Trophoblast cell (in vitro differentiated cells and primary cell): ENCODE measurements around the gene ZNF441.

Source experiments
- DNase-seq, 2 donors: peaks; one replicate each; pipeline ENCODE4 v3.0.0-alpha.2; 2016
- H2AFZ ChIP-seq: 2 replicates; pipeline ENCODE4 v1.6.1; 2013; ENCODE audit warnings: low read length, moderate library complexity, mild to moderate bottlenecking; ENCODE audit not compliant: insufficient read depth, poor library complexity
- H2AK5ac ChIP-seq: 2 replicates; pipeline ENCODE4 v1.6.1; 2013; ENCODE audit warnings: mild to moderate bottlenecking, low read length
- H2BK120ac ChIP-seq: 2 replicates; pipeline ENCODE4 v1.6.1; 2013; ENCODE audit warnings: low read length, mild to moderate bottlenecking, moderate library complexity; ENCODE audit not compliant: insufficient read depth, poor library complexity
- H2BK12ac ChIP-seq: 2 replicates; pipeline ENCODE4 v1.6.1; 2013; ENCODE audit warnings: mild to moderate bottlenecking, low read length, moderate library complexity
- H2BK5ac ChIP-seq: 2 replicates; pipeline ENCODE4 v1.6.1; 2013; ENCODE audit warnings: low read length, low read depth, moderate library complexity, mild to moderate bottlenecking; ENCODE audit not compliant: poor library complexity
- H3K14ac ChIP-seq: 2 replicates; pipeline ENCODE4 v1.6.1; 2013; ENCODE audit warnings: mild to moderate bottlenecking, low read length
- H3K18ac ChIP-seq: 2 replicates; pipeline ENCODE4 v1.6.1; 2013; ENCODE audit warnings: mild to moderate bottlenecking, low read length
- H3K23ac ChIP-seq: 2 replicates; pipeline ENCODE4 v1.6.1; 2013; ENCODE audit warnings: low read length
- H3K27ac ChIP-seq: 2 replicates; pipeline ENCODE4 v1.5.1; 2013; ENCODE audit warnings: low read depth, mild to moderate bottlenecking, inconsistent platforms, low read length, moderate library complexity
- H3K27me3 ChIP-seq: 2 replicates; pipeline ENCODE4 v1.6.1; 2013; ENCODE audit warnings: inconsistent platforms, mild to moderate bottlenecking, low read length, moderate library complexity; ENCODE audit not compliant: insufficient read depth
- H3K36me3 ChIP-seq, 2 experiments: 1 replicate in 1 of 2; 2 replicates in 1 of 2; pipeline ENCODE4 v1.6.1; 2013; ENCODE audit warnings: low read length in 2 of 2, mild to moderate bottlenecking in 2 of 2, moderate library complexity in 1 of 2; ENCODE audit not compliant: insufficient read depth in 2 of 2, control insufficient read depth in 1 of 2
- H3K4ac ChIP-seq: 2 replicates; pipeline ENCODE4 v1.6.1; 2013; ENCODE audit warnings: low read depth, mild to moderate bottlenecking, low read length, moderate library complexity
- H3K4me1 ChIP-seq, 2 experiments: 1 replicate in 1 of 2; 2 replicates in 1 of 2; pipeline ENCODE4 v1.6.1; 2013; ENCODE audit warnings: low read length in 2 of 2, mild to moderate bottlenecking in 2 of 2, moderate library complexity in 1 of 2; ENCODE audit not compliant: insufficient read depth in 2 of 2, control insufficient read depth in 1 of 2
- H3K4me2 ChIP-seq: 2 replicates; pipeline ENCODE4 v1.6.1; 2013; ENCODE audit warnings: inconsistent platforms, mild to moderate bottlenecking, low read length, moderate library complexity
- H3K4me3 ChIP-seq: 2 replicates; pipeline ENCODE4 v1.5.1; 2013; ENCODE audit warnings: mild to moderate bottlenecking, low read depth, low read length, inconsistent platforms
- H3K79me1 ChIP-seq: one replicate; pipeline ENCODE4 v1.6.1; 2013; ENCODE audit warnings: low read length
- H3K79me2 ChIP-seq: 2 replicates; pipeline ENCODE4 v1.6.1; 2013; ENCODE audit warnings: low read length, mild to moderate bottlenecking; ENCODE audit not compliant: control insufficient read depth, insufficient read depth, poor library complexity
- H3K9ac ChIP-seq: 2 replicates; pipeline ENCODE4 v1.6.1; 2013; ENCODE audit warnings: mild to moderate bottlenecking, low read length
- H3K9me3 ChIP-seq: 2 replicates; pipeline ENCODE4 v1.6.1; 2013; ENCODE audit warnings: low read depth, mild to moderate bottlenecking, control low read depth, inconsistent platforms, low read length; ENCODE audit not compliant: insufficient read depth
- H4K12ac ChIP-seq: 2 replicates; pipeline ENCODE4 v1.6.1; 2013; ENCODE audit warnings: low read depth, mild to moderate bottlenecking, low read length, moderate library complexity
- H4K8ac ChIP-seq: 2 replicates; pipeline ENCODE4 v1.6.1; 2013; ENCODE audit warnings: low read depth, mild to moderate bottlenecking, low read length, moderate library complexity
- H4K91ac ChIP-seq: one replicate; pipeline ENCODE4 v1.6.1; 2013; ENCODE audit warnings: low read depth, mild to moderate bottlenecking, low read length, moderate library complexity
- WGBS: extraction: QIAGEN DNeasy Blood & Tissue Kit; methylation state at CpG from one replicate; pipeline ENCODE4 v1.1.7; 2013; ENCODE audit warnings: missing lambda C conversion rate; ENCODE audit not compliant: insufficient read length, insufficient coverage; ENCODE audit errors: extremely low coverage; 5-methylcytosine and 5-hydroxymethylcytosine counted together

ZNF441 gene

GRCh38 chr19:11745869-11746268, 20.9 kb upstream of the ZNF441 start:
- no peaks in the 10 kb centered on the region for H3K79me2 ChIP-seq
- H2BK5ac ChIP-seq = no peak overlapping the region
- H3K9ac ChIP-seq = no peak overlapping the region
- H3K9me3 ChIP-seq = no peaks in the 10 kb centered on the region
- no peak overlapping the region for H2AFZ ChIP-seq
- no peak overlapping the region for H2BK120ac ChIP-seq
- H3K36me3 ChIP-seq = no peaks in the 10 kb centered on the region
- H3K18ac ChIP-seq = no peak overlapping the region
- H4K12ac ChIP-seq = no peak overlapping the region
- H3K23ac ChIP-seq = no peak overlapping the region
- no peak overlapping the region for H3K4me2 ChIP-seq
- no peak overlapping the region for H2BK12ac ChIP-seq
- H3K14ac ChIP-seq = no peak overlapping the region
- no peak overlapping the region for H4K8ac ChIP-seq
- no peak overlapping the region for H4K91ac ChIP-seq
- H3K79me1 ChIP-seq = no peaks in the 10 kb centered on the region
- H3K27ac ChIP-seq = no peak overlapping the region
- H3K4me1 ChIP-seq = no peaks in the 10 kb centered on the region
- H3K4me3 ChIP-seq = no peak overlapping the region
- no peaks in the 10 kb centered on the region for H3K27me3 ChIP-seq
- H3K4ac ChIP-seq = no peak overlapping the region
- H2AK5ac ChIP-seq = no peak overlapping the region
- peak in 1 of 2 donors; percentile 34 for DNase-seq

GRCh38 chr19:11747277-11747676, 19.5 kb upstream of the ZNF441 start:
- Histone ChIP-seq H3K27me3 (no peaks in the 10 kb centered on the region), H3K18ac (no peak overlapping the region), H2BK12ac (no peak overlapping the region), H4K91ac (no peak overlapping the region), H3K4me3 (no peak overlapping the region), H3K27ac (no peak overlapping the region), H3K9ac (no peak overlapping the region), H3K14ac (no peak overlapping the region), H3K9me3 (no peaks in the 10 kb centered on the region), H3K79me2 (no peaks in the 10 kb centered on the region), H3K4ac (no peak overlapping the region), H4K12ac (no peak overlapping the region), H3K4me2 (no peak overlapping the region), H2BK5ac (no peak overlapping the region), H2BK120ac (no peak overlapping the region), H4K8ac (no peak overlapping the region), H2AK5ac (no peak overlapping the region), H3K4me1 (no peaks in the 10 kb centered on the region), H3K79me1 (no peaks in the 10 kb centered on the region), H2AFZ (no peak overlapping the region), H3K23ac (no peak overlapping the region), H3K36me3 (no peaks in the 10 kb centered on the region)
- DNase-seq = peak in 1 of 2 donors; percentile 79
- no CpG with 5 or more reads among the region's 1 CpG for WGBS

GRCh38 chr19:11749751-11750150, 17.0 kb upstream of the ZNF441 start:
- Histone ChIP-seq H3K4me3 (no peak overlapping the region), H3K4ac (no peak overlapping the region), H2BK120ac (no peak overlapping the region), H2AK5ac (no peak overlapping the region), H2BK5ac (no peak overlapping the region), H4K8ac (no peak overlapping the region), H3K79me1 (no peaks in the 10 kb centered on the region), H3K36me3 (no peaks in the 10 kb centered on the region), H3K27me3 (no peaks in the 10 kb centered on the region), H3K23ac (no peak overlapping the region), H3K18ac (no peak overlapping the region), H3K4me2 (no peak overlapping the region), H3K9me3 (no peaks in the 10 kb centered on the region), H3K4me1 (no peaks in the 10 kb centered on the region), H3K9ac (no peak overlapping the region), H4K91ac (no peak overlapping the region), H2BK12ac (no peak overlapping the region), H3K79me2 (no peaks in the 10 kb centered on the region), H3K27ac (no peak overlapping the region), H3K14ac (no peak overlapping the region), H2AFZ (no peak overlapping the region), H4K12ac (no peak overlapping the region)
- DNase-seq = no peak
- WGBS = no CpG with 5 or more reads among the region's 2 CpGs

DNA sequence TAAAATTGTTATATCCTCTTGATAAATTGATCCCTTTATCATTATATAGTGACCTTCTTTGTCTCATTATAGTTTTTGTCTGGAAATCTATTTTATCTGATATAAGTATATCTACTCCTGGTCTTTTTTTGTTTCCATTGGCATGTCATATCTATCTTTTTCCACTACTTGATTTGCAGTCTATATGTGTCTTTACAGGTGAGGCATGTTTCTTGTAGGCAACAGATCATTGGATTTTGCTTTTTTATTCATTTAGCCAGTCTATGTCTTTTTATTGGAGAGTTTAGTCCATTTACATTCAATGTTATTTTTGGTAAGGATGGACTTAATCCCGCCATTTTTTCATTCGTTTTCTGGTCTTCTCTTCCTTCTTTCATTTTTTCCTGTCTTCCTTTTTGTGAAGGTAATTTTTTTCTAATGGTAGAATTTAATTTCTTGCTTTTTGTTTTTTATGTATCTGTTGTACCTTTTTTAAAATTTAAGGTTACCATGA, 14.5 kb upstream of the ZNF441 start:
- Histone ChIP-seq H3K27me3 (no peaks in the 10 kb centered on the region), H3K4me3 (no peak overlapping the region), H3K4ac (no peak overlapping the region), H4K12ac (no peak overlapping the region), H3K9ac (no peak overlapping the region), H4K91ac (no peak overlapping the region), H3K4me2 (no peak overlapping the region), H2BK12ac (no peak overlapping the region), H2BK5ac (no peak overlapping the region), H3K79me2 (no peaks in the 10 kb centered on the region), H3K27ac (no peak overlapping the region), H3K14ac (no peak overlapping the region), H3K36me3 (no peaks in the 10 kb centered on the region), H3K4me1 (no peaks in the 10 kb centered on the region), H3K79me1 (no peaks in the 10 kb centered on the region), H2BK120ac (no peak overlapping the region), H3K18ac (no peak overlapping the region), H2AK5ac (no peak overlapping the region), H4K8ac (no peak overlapping the region), H3K9me3 (no peaks in the 10 kb centered on the region), H2AFZ (no peak overlapping the region), H3K23ac (no peak overlapping the region)
- DNase-seq = no peak
- no CpG with 5 or more reads among the region's 2 CpGs for WGBS
